H1 (cell line): Measurements from ENCODE around the gene BRD7. TPM values are rescaled to one million over a fixed set of nuclear protein-coding genes. Genes with fewer than 3 reads are reported as not detected.

Source experiments
- TEAD4 ChIP-seq: IDR thresholded peaks from 2 replicates; pipeline ENCODE4 v1.6.1; 2012; ENCODE audit warnings: low read depth, low read length, inconsistent platforms, mixed read lengths
- polyA plus RNA-seq, 7 experiments: library from polyadenylated mRNA; depleted of rRNA in 3 of 7; stranded (reverse) in 5 of 7; unstranded in 2 of 7; fragments of >200 nt in 5 of 7; fragments of 200-250 nt in 2 of 7; gene quantifications; 1 replicate in 5 of 7; 2 replicates in 1 of 7; 4 replicates in 1 of 7; pipeline versions ENCODE4 v1.2.1 to v1.2.3, GENCODE V29; 2011 to 2013; ENCODE audit warnings: missing spikeins in 2 of 7, mixed read lengths in 2 of 7
- total RNA-seq: library from RNA; stranded (reverse); fragmentation: NEBNext Ultra II Directional; extraction: Animal tissue kit (Norgen Biotek cat#: 25700); gene quantifications from 2 replicates; pipeline ENCODE4 v1.2.1, GENCODE V29; 2021

Gene BRD7
- total and polyA plus RNA-seq, 2 of the 8 experiments (the other 6 are each of a cell fraction or from before 2014, with no cell fraction given): 42.5 to 120 TPM

DNA sequence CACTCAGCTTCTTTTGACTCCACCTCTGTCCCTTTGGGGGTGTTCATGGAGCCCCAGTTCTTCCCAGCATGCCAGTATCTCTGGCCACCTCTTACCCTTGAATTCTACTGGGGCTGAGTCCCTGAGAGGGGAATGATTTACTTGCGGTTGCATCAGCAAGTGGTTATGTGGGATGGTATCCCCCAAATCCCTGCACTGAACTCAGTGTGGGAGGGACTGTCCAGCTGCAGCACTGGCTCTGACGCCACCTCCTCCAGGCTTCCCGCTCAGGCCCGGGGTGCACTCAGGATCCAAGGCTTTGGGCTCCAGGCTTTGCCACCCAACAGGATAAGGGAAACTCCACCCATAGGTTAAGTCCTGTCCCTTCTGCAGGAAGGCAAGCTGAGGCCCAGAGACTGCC, 21.1 kb upstream of the BRD7 start (continued):
- TF ChIP-seq TEAD4: no peak
